ENCODE results near the gene STUB1.

- TF ChIP-seq CTCF (conservative IDR thresholded peaks at IDR 0.05 in 1 of 2, IDR thresholded peaks at IDR 0.05 in 1 of 2; ENCODE audit: low read depth in 1 of 2, low read length in 2 of 2), result peak; percentile 78 to 82
- TF ChIP-seq EZH2 (IDR thresholded peaks at IDR 0.05; ENCODE audit: low read length, missing control alignments), result no peak
These were observed 31.5 kb downstream of the STUB1 start for GRCh38 chr16:711548-712320.

Measured in fibroblast of lung (primary cell).